ENCODE results near the gene TAS2R43. TPM values are rescaled to one million over a fixed set of nuclear protein-coding genes. Genes with fewer than 3 reads are reported as not detected.
"Not testable (repeated sequence)": the region's sequence is repeated elsewhere in the genome, so short reads cannot be mapped to it uniquely, and the experiment has no call there.

TAS2R43 gene
- 0.19 and 0.52 TPM in 2 replicates for total RNA-seq (2014; rRNA removed)
- not detected for polyA plus RNA-seq (2012)

GRCh38 chr12:11092128-11092527 lies at the start of gene TAS2R43:
TAS2R43 (minus strand) TSS chr12:11092313; CDS start chr12:11092229, 84 bp downstream.
- no peak for DNase-seq (ENCODE audit: low read depth)

- DNase-seq (ENCODE audit: low read depth) = no peak
These were observed 44.0 kb upstream of the TAS2R43 start for GRCh38 chr12:11136075-11136474.

- peak; percentile 12 for DNase-seq (ENCODE audit: low read depth)
These were observed 42.2 kb upstream of the TAS2R43 start, which contains the start of gene TAS2R30 for GRCh38 chr12:11134305-11134704. TAS2R30 (minus strand) TSS chr12:11134644; CDS start chr12:11134244, 400 bp downstream.

- no peak for DNase-seq (ENCODE audit: low read depth)
These were observed 41.7 kb upstream of the TAS2R43 start for GRCh38 chr12:11133816-11134215.

GRCh38 chr12:11133162-11133561 lies 41.0 kb upstream of the TAS2R43 start:
- no peak for DNase-seq (ENCODE audit: low read depth)

- DNase-seq (ENCODE audit: low read depth) = peak; percentile 62
These were observed 38.9 kb upstream of the TAS2R43 start for GRCh38 chr12:11130999-11131398.

GRCh38 chr12:11130382-11130781 lies 38.3 kb upstream of the TAS2R43 start:
- no peak for DNase-seq (ENCODE audit: low read depth)

- not testable (repeated sequence) for DNase-seq (ENCODE audit: low read depth)
These were observed 22.0 kb upstream of the TAS2R43 start for GRCh38 chr12:11114130-11114529.

- DNase-seq (ENCODE audit: low read depth) = not testable (repeated sequence)
These were observed 19.1 kb upstream of the TAS2R43 start for GRCh38 chr12:11111213-11111612.

- DNase-seq (ENCODE audit: low read depth) = no peak
These were observed 16.7 kb upstream of the TAS2R43 start for GRCh38 chr12:11108862-11109261.

GRCh38 chr12:11107719-11108118 lies 15.6 kb upstream of the TAS2R43 start:
- DNase-seq (ENCODE audit: low read depth) = no peak

- DNase-seq (ENCODE audit: low read depth) = no peak
These were observed 14.2 kb upstream of the TAS2R43 start for GRCh38 chr12:11106288-11106687.

- no peak for DNase-seq (ENCODE audit: low read depth)
These were observed 13.4 kb upstream of the TAS2R43 start for GRCh38 chr12:11105546-11105945.

GRCh38 chr12:11094910-11095309 lies 2.8 kb upstream of the TAS2R43 start:
- DNase-seq (ENCODE audit: low read depth) = not testable (repeated sequence)

- no peak for DNase-seq (ENCODE audit: low read depth)
These were observed 2.9 kb downstream of the TAS2R43 start for GRCh38 chr12:11089246-11089645.

- DNase-seq (ENCODE audit: low read depth) = no peak
These were observed 6.7 kb downstream of the TAS2R43 start for GRCh38 chr12:11085419-11085818.

GRCh38 chr12:11081987-11082386 lies 10.1 kb downstream of the TAS2R43 start:
- no peak for DNase-seq (ENCODE audit: low read depth)

- DNase-seq (ENCODE audit: low read depth) = no peak
These were observed 13.9 kb downstream of the TAS2R43 start for GRCh38 chr12:11078246-11078645.

- DNase-seq (ENCODE audit: low read depth) = no peak
These were observed 16.5 kb downstream of the TAS2R43 start for GRCh38 chr12:11075642-11076041.

- DNase-seq (ENCODE audit: low read depth) = no peak
These were observed 20.7 kb downstream of the TAS2R43 start for GRCh38 chr12:11071414-11071813.

GRCh38 chr12:11070999-11071398 lies 21.1 kb downstream of the TAS2R43 start:
- no peak for DNase-seq (ENCODE audit: low read depth)

- DNase-seq (ENCODE audit: low read depth) = no peak
These were observed 22.2 kb downstream of the TAS2R43 start for GRCh38 chr12:11069854-11070365.

GRCh38 chr12:11067514-11067913 lies 24.6 kb downstream of the TAS2R43 start:
- peak; percentile 24 for DNase-seq (ENCODE audit: low read depth)

- not testable (repeated sequence) for DNase-seq (ENCODE audit: low read depth)
These were observed 29.9 kb downstream of the TAS2R43 start, which contains the start of gene TAS2R46 for GRCh38 chr12:11062194-11062593. TAS2R46 (minus strand) TSS chr12:11062294; CDS start chr12:11062294, 0 bp downstream.

Data from LHCN-M2 (cell line).